KBM-7 (cell line): Measurements from ENCODE around the gene DSCAML1.

ENCODE experiments used
- DNase-seq: peaks from one replicate; pipeline ENCODE4 v3.0.0-alpha.2; 2015
- in situ Hi-C: fragments of 300-500 bp; cut with MboI; formaldehyde crosslinking; loops from 2 replicates; pipeline ENCODE4 v1.14.3; 2020; ENCODE audit warnings: low sequenced_read_pairs, low pct_unique_long_range_greater_than_20kb, mixed read lengths

Gene DSCAML1

DNA sequence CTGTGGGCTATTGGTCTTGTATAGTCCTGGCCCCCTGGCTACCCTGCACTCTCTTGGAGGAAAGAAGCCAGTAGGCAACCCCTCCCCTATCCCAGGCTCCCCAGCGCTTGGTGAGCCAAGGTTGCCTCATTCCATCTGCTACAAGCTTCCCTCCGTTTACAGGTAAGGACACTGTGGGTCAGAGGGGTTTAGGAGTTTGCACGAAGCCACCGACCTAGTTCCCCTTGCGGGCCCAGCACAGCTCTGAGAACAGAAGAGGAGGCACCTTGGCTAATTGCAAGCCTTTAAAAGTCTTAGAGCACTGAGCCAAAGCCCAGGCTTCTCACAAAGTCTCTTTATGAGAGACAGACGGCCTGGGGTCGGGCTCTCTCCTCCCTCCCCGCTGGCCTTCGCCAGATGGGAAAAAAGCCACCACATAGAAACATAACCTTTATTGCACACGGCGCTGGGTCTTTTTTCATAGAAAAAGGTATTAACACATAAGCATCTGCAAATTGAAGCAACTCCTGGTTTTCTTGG lies 369.6 kb downstream of the DSCAML1 start:
- in situ Hi-C loops = loop anchor here (25.0 kb wide), 1 partner anchor 510 kb away; the partner anchor contains the start of gene TMPRSS13

DNA sequence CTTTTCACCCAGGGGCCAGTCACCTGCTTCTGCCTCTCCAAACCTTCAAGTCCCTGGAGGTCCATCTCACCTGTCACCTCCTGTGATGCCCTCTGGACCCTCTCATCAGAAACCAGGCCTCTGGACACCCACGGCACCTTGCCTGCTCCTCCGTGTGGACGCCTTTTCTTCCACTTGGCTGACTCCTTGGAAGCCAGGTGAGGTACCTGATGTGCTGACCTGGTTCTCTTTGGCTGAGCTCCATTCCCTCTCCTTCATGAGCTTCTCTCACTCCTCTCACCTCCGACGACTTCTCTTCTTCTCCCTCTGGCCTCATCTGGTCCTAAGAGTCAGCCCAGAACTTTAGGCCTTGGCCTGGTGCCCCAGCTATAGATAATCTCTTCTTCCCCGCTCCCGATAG lies 370.1 kb downstream of the DSCAML1 start:
- no peak for DNase-seq
- in situ Hi-C loops = loop anchor here (25.0 kb wide), 1 partner anchor 510 kb away; the partner anchor contains the start of gene TMPRSS13

More for the DNA sequence above, 369.6 kb downstream of the DSCAML1 start:
- no peak for DNase-seq

DNA sequence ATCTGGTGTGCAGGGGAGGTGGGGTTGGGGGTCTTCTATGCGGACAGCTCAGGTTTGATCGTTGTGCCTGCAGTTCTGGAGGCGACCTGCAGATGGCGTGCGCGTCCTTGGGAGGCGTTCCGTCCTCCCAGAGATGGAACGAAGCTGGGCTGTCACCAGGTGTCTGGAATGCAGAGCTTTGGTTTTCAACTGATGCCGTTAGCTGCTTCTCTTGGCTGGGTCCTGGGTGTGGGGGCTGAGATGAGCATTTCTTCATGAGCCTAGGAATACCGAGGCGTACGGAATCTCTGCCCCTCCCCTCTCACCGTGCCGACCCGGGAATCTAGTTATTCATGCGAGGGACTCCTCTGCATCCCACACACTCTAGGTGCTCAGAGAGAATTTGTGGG lies 370.7 kb downstream of the DSCAML1 start:
- peak; percentile 54 for DNase-seq
- in situ Hi-C loops = loop anchor here (25.0 kb wide), 1 partner anchor 511 kb away; the partner anchor contains the start of gene TMPRSS13

DNA sequence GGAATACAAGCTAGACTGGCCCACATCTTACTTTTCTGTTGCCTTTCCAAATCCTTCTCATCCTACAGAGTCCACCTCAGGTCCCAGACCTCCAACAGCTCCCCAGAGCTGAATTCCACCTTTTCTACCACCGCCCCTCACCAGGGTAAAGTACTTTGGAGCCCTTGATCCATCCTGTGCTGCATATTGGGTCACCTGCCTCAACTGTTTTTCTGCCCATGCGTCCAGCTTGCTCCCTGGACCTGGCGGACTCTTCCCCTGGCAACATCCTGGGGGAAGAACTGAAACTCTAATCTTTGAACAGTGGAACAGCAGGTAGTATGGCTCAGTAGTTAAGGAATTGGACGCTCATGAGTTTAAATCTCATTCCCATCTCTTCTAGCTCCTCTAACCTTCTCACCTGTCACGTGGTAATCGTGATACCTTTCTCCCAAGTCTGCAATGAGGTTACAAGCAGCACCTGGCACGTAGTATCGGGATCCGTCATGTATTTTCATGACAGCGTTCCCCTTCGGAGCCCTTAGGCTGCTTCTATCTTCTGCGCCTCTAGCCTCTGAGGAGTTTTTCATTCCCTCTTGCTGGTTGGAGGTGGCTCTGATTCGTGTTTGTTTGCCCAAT lies 371.2 kb downstream of the DSCAML1 start:
- in situ Hi-C loops = loop anchor here (25.0 kb wide), 1 partner anchor 512 kb away; the partner anchor contains the start of gene TMPRSS13

DNA sequence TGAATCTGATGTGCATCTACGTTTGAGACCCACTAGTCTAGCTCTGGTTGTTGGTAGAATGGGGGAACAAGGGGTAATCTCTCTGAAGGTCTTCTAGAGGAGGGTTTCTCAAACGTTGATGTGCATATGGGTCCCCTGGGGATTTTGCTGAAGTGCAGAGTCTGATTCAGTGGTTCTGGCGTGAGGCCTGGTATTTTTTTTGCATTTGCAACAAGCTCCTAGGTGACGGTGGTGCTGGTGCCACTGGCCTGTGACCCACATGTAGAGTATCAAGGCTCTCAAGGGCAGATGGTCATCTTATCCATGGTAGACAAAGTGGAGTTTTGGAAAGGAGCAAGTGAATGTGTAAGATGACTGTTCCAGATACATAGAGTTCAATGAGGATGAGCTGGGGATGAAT lies 372.2 kb downstream of the DSCAML1 start:
- no peak for DNase-seq
- in situ Hi-C loops = loop anchor here (25.0 kb wide), 1 partner anchor 513 kb away; the partner anchor contains the start of gene TMPRSS13

More for the DNA sequence above, 371.2 kb downstream of the DSCAML1 start:
- DNase-seq = no peak

DNA sequence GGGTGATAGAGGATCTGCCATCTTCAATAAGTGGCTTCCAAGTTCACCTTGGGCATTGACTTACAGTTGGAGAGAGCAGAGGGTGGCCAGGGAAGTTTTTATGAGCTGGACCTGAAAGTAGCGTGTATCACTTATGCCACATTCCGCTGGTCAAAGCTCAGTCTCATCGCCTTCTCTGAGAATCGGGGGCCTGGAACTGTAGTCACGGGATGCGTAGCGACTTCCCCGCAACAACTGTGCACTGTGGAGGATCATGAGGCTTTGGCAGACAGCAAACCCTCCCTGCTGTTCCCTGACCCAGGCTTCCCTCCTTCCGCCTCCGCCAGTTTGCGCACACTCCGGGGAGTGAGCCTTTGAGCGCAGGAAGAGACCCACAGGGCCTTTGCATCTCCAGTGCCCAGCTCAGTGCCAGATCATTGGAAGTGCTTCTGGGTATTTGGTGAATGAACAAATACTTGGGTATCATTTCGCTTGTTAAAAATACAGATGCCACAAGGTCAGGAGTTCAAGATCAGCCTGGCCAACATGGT lies 373.9 kb downstream of the DSCAML1 start:
- no peak for DNase-seq
- in situ Hi-C loops = no loop called here

DNA sequence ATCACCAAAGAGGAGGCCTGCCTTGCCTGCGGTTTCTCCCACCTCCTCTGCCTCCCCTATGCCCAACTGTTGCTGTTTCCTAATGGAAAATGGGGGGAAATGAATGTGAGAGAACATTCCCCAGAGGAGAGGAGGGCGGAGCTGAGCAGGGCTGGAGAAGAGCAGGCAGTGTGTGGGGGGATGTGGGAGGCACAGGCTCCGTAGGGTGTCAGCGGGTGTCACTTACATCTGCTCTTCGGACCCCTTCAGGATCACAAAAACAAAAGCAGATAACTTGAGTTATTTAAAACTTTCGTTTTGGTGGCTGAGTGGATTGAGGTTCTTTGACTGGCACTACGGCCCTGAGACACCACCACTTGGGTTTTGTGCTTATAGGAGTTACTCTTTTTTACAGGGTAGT lies 375.5 kb downstream of the DSCAML1 start:
- no peak for DNase-seq
- in situ Hi-C loops = no loop called here

DNA sequence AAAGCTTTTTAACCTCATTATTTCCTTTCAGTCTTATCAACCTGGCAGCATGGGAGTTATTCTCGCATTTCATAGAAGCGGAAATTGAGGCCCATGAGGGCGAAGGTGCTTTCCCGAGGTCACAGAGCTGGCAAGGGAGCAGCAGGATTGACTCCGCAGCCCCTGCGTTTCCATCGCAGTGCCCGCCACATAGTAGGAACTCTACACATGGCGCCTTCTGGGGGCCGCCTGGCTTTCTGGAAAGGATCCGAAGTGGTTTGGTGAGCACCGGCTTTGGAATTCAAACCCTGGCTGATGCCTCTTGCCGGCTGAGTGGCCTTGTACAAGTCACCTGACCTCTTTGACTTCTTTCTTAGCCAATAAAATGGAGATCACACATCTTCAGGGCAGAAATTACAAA lies 376.0 kb downstream of the DSCAML1 start:
- in situ Hi-C loops = no loop called here
- no peak for DNase-seq

DNA sequence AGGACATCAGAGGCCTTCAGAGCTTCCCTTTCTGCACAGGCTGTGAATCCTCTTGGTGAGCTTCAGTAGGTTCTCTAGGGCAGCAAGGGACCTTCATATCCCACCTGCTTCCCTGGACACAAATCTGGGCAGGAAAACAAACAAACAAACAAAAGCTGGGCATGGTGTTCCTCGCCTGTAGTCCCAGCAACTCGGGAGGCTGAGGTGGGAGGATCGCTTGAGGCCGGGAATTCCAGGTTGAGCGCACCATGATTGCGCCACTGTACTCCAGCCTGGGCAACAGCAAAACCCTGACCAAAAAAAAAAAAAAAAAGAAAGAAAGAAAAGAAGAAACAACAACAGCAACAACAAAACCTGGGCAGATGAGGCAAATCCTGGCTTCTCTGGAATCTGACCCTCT lies 376.4 kb downstream of the DSCAML1 start:
- in situ Hi-C loops = no loop called here
- DNase-seq = no peak

DNA sequence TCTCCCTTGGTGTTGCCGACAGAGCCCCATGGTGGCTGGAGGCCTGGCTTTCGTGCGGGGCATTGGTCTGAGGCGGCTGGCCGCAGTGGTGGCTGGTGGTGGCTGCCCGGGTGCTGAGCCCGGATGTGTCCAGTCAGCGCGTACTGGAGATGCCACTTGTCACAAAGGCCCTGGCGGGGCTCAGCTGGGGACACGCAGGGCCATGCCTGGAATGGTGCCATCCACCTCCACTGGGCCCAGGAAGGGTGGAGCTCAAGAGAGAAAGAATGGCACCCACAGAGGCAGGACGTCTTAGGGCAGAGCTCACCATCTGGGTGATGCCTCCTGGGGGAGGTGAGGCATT lies 376.9 kb downstream of the DSCAML1 start:
- DNase-seq = no peak
- in situ Hi-C loops = no loop called here

DNA sequence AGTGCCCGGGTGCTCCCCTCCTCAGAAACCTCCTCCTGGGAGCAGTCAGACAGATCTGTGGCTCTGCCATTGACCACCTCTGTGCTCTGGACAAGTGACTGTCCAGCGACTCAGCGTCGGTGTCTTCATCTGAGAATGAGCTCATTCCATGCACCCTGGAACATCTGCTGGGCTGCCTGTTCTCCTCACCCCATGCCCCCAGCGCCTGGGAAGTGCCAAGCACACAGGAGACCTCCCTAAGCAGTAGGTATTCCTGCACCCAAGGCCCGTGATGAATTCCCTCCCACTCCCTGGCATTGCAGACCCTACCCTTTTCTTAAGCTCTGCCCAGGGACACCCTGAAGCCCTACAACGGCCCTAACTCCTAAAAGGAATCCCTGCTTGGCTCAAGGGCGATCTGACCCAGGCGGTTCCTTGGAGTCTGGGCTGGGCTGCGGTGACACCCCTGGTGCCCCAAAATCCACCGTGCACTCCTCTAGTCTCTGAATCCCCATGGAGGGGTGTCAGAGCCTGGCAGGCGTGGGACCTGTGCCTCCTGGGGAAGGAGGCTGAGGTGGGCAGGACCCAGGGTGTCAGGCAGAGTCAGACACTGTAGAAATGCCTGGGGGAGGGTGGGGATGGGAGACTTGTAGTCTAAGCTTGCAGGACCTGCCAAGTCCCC lies 377.4 kb downstream of the DSCAML1 start:
- no peak for DNase-seq
- in situ Hi-C loops = no loop called here

DNA sequence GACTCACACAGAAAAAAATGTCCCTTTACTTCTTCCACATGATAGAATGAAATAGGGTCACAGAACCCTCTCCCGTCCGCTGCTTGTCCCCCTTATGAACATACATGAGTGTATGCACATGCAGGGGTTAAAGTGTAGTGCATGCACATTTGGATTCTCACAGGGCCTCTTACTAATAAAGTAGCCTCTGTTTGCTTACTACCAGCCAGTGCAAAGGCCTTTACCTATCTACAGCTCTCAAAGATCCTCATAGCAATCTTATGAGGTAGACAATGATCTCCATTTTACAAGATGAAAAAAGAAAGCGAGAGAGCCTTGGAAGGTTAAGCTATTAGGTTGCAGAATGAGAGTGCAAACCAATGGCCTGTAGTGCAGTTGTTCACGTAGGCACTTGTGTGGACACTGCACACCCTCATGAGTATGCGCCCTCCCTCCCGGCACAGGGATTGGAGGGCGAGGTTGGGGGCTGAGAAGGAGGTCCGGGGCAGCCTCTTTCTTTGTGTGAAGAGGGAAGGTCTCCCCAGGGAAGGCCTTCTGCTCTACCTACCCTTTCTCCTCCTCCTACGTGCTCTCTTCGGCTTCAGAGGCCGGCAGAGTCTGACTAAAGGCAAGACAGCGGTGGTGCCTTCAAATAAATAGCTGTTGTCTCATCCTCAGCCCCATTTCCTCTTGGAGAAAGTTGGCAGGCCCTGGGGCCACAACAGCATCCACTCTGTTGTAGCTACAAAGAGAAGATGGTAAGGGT lies 378.1 kb downstream of the DSCAML1 start:
- in situ Hi-C loops = no loop called here
- no peak for DNase-seq

DNA sequence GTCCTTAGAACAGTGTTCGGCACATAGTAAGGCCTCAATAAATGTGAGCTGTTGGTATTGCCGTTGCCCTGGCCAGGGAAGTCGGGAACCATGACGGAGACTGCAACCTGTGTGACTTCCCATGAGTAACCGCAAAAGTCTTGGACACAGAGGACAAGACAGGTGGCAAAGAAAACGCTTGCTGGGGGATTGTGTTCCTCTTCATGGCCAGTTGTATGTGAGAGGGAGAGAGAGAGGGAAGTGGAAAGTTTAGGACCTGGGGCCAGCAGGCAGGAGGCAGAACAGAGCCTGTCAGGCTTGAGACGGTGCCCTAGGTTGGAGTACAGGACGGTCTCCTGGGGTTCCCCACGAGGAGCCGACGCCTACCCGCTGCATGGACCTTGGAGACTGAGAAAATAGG lies 379.2 kb downstream of the DSCAML1 start:
- DNase-seq = no peak
- in situ Hi-C loops = no loop called here

DNA sequence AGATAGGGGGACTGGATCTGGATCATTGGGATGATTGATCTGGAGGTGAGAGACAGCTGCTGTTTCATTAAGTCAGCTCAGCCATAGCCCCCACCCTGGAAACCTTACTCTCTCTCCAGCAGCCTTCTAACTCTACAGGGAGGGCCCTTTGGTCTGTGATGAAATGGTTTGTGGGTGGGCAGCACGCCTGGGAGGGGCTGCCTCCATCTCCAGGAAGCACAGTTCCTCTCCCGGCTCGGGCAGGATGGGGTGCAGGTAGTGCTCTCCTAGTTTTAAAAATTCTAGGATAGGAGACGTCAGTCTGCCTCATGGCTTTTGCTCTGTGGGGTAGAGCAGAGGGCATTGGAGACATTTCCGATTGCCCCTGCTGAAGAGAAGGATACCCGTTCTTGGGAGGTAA lies 379.7 kb downstream of the DSCAML1 start:
- DNase-seq = no peak
- in situ Hi-C loops = no loop called here

DNA sequence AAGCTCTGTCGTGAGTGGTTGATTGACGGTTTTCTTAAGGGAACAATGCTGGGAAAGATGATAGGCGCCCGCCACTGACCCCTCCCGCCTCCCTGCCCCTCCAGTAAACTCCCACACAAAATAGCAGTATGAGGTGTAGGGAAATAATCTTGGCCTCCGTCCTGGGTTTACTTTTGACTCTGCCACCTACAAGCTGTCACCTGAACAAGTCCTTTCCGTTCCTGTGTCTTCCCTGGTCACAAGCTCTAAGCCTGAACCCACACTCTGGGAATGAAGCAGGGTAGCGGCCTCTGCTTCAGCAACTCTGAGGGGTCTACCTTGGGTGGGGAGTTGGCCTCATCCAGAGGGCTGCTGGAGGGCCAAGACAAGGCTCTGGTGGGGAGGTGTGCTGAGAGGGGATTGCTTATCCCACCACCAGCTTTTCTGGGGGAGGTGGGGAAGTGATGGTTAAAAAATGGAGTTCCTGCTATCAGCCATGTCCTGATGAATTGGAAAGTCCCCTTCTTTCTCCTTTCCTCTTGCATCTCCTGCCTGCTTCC lies 381.6 kb downstream of the DSCAML1 start:
- in situ Hi-C loops = no loop called here
- DNase-seq = no peak

DNA sequence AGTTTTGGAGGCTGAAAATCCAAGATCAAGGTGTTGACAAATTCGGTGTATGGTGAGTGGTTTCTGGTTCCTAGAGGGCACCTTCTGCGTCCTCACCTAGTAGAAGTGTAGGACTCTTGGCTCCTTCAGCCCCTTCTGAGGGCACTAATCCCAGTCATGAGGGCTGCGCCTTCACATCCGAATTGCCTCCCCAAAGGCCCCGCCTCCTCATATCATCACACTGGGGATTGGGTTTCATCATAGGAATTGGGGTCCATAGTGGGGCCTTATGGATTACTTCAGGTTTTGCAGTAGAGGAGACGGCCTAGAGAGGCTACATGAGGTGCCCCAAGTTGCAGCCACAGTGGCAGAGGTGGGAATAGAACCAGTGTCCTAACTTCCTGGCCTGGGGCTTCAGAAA lies 382.3 kb downstream of the DSCAML1 start:
- in situ Hi-C loops = no loop called here
- no peak for DNase-seq

DNA sequence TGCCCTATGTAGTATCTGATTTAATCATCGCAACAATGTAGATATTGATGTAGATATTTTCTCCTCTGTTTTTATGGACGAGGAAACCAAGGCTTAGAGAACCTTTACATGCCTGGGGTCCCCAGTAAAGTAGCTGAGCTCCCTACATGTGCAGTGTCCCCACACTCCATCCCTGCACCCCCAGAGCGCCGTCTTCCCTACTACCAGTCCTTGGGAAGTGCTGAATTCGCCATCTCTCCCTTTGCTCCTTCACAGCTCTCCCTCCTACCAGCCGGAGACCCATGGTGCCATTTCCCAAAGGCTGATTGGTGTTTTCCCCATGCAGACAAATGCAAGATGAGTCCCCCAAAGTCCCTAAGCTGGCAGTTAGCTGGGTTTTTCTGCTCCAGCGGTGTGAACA lies 383.4 kb downstream of the DSCAML1 start:
- in situ Hi-C loops = no loop called here
- DNase-seq = no peak

DNA sequence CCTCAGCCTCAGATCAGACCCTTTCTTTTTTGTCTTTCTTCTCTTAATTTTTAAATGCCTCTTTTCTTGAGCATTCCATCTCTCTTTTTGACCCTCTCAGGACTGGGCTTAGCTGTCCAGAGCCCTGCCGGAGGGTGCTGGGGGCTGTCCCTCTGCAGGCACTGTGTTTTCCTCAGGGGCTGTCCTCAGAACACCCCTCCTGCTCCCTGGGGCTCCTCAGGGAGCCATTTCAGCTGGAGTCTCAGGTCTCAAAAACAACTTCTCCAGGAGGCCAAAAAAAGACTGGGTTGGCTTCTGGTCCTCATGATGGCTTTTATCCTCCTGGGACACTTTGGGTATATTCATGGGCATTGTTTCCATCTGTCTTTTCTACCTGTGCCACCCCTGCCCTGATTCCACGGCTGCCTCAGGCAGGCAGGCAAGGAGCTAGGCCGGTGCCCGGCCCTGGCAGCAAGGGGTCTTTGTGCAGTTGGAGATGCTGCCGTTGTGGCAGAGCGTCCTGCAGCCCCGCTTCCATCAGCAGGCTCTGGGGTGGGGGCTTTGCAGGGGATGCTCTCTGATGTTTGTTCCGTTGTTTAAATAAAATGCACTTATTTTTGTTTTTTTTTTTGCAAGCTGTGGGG lies 384.3 kb downstream of the DSCAML1 start:
- in situ Hi-C loops = no loop called here

DNA sequence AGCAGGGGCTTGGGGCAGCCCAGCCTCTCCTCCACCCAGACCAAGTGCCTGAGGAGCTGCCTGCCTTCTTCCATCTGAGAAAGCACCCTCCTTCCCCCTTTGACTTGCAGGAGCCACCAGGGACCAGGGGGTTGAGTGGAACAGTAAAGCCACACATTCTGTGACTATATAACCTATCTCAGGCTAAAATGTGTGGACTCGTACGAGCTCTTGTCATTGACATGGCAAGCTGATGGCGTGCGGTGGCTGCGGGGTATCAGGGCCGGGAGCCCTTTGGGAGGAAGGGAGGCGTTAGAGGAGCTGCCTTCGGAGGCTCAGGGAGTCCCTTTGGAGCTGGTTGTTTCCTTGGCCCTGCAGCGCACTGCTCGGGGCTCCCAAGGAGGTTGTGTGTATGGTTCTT lies 384.8 kb downstream of the DSCAML1 start:
- in situ Hi-C loops = no loop called here
- DNase-seq = no peak

More for the DNA sequence above, 384.3 kb downstream of the DSCAML1 start:
- no peak for DNase-seq
